HG03097 (cell line): ENCODE results near the gene HHIPL2.

Source experiments
- ATAC-seq: cut with Tn5 transposase; IDR thresholded peaks from one replicate; pipeline ENCODE4 v1.9.1; 2021; ENCODE audit not compliant: unreplicated experiment, low FRiP score

HHIPL2 gene

GRCh38 chr1:222547944-222548671, at the start of gene HHIPL2:
Gene HHIPL2, minus strand, starts transcription at chr1:222548104. Its CDS starts 60 bp downstream, at chr1:222548044.
- ATAC-seq = no peak

- no peak for ATAC-seq
These were observed 48.8 kb upstream of the HHIPL2 start for GRCh38 chr1:222596696-222597095.

- ATAC-seq = no peak
These were observed 46.9 kb upstream of the HHIPL2 start for GRCh38 chr1:222594789-222595188.

- no peak for ATAC-seq
These were observed 44.3 kb upstream of the HHIPL2 start for GRCh38 chr1:222592171-222592570.

GRCh38 chr1:222589462-222590302, 41.8 kb upstream of the HHIPL2 start, which contains the start of gene TAF1A:
Gene TAF1A, minus strand, starts transcription at chr1:222589933.
- ATAC-seq = peak; percentile 98

GRCh38 chr1:222588135-222588534, 40.2 kb upstream of the HHIPL2 start:
- ATAC-seq = no peak

- ATAC-seq = no peak
These were observed 38.9 kb upstream of the HHIPL2 start for GRCh38 chr1:222586842-222587241.

GRCh38 chr1:222583079-222583478, 35.2 kb upstream of the HHIPL2 start:
- ATAC-seq = peak; percentile 92

GRCh38 chr1:222582099-222582774, 34.3 kb upstream of the HHIPL2 start:
- ATAC-seq = no peak

GRCh38 chr1:222579316-222579715, 31.4 kb upstream of the HHIPL2 start:
- no peak for ATAC-seq

GRCh38 chr1:222570837-222571236, 22.9 kb upstream of the HHIPL2 start:
- ATAC-seq = no peak

GRCh38 chr1:222561656-222562055, 13.8 kb upstream of the HHIPL2 start:
- no peak for ATAC-seq

- ATAC-seq = no peak
These were observed 9.7 kb upstream of the HHIPL2 start for GRCh38 chr1:222557574-222557973.

GRCh38 chr1:222557148-222557547, 9.2 kb upstream of the HHIPL2 start:
- ATAC-seq = no peak

- no peak for ATAC-seq
These were observed 8.2 kb upstream of the HHIPL2 start for GRCh38 chr1:222555992-222556615.

- no peak for ATAC-seq
These were observed 6.3 kb upstream of the HHIPL2 start for GRCh38 chr1:222554177-222554576.

- ATAC-seq = no peak
These were observed 5.0 kb upstream of the HHIPL2 start for GRCh38 chr1:222552882-222553281.

- no peak for ATAC-seq
These were observed 667 bp downstream of the HHIPL2 start for GRCh38 chr1:222547260-222547614.

- ATAC-seq = no peak
These were observed 1.2 kb downstream of the HHIPL2 start for GRCh38 chr1:222546548-222547259.

- no peak for ATAC-seq
These were observed 1.8 kb downstream of the HHIPL2 start for GRCh38 chr1:222546091-222546490.
